NCI-H2029 (cell line): Measurements from ENCODE around the gene TOMM5.
"Not testable (repeated sequence)": the region's sequence is repeated elsewhere in the genome, so short reads cannot be mapped to it uniquely, and the experiment has no call there.

Source experiments
- DNase-seq: peaks from one replicate; lab custom pipeline; 2025; lab: John Stamatoyannopoulos, UW

TOMM5 gene

DNA sequence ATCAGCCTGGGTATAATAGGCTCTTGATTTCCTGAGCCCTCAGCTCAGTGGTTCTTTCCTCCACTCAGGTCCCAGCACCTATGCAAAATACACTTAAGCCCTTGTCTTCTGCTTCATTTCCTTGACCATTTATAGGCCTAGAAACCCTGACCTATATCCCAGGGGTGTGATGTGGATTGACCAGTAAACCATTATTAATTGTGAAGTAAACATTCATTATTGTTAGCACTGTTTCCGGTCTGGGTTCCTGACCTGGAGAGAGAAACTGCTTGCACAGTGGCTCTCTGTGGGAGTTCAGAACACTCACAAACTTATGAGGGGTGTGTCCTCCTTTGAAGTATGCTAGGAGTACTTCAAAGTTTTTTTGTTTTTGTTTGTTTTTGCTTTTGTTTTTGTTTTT is 19.6 kb upstream of the TOMM5 start:
- no peak for DNase-seq

GRCh38 chr9:37611014-37611413 is 18.6 kb upstream of the TOMM5 start:
- no peak for DNase-seq

DNA sequence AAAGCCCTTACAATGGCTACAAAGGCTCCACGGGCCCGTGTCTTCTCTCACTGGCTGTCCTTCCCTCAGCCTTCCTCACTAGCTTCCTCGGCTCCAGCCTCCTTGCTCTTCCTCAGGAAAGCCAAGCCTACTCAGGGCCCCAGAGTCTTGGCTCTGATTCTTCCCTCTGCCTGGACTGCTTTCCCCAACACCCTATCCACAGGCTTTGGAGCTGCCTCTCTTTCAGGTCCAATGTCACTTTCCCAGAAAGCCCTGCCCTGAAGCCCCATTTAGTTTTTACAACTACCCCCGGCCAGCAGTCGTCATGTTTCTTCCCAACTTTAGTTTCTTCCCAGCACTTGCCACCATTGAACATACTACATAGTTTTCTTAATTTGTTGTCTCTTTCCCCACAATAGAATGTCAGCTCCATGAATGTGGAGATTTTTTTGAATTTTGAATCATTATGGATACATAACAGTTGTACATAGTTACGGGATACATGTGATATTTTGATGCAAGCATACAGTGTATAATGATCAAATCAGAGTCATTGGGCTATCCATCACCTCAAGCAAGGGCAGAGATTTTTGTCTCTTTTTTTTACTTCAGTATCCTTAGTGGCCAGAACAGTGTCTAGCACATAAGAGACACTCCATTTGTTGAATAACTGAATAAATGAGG is 17.5 kb upstream of the TOMM5 start:
- no peak for DNase-seq

DNA sequence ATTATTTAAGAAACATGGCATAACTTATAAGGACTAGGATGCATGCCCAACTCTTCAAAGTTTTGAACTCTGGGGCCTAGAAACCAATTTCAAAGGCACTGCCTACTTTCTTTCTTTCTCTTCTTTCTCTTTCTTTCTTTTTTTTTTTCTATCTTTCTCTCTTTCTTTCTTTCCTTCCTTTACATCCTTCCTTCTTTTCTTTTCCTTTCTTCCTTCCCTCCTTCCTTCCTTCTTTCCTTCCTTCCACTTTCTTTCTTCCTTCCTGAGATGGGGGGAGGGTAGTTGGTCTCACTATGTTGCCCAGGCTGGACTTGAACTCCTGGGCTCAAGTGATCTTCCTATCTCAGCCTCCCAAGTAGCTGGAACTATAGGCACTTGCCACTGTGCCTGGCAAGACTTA is 15.9 kb upstream of the TOMM5 start:
- no peak for DNase-seq

DNA sequence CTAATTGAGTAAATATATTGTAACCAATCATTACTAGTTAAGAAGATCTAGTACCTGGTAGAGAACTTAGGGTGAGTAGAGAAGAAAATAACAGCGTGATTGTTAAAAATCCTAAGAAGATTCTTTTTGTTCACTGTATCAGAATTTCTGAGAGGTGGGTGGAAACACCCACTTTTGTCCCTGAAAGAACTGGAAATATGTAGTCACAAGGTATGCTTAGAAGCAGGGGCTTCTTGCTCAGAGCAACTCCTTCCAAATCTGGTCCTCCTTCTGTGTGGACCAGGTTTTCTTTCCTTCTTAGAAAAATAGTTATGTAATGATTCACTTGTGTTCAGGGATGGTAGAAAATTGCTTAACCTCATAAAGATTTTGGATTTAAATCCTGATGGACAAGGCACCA is 11.9 kb upstream of the TOMM5 start:
- DNase-seq: no peak

GRCh38 chr9:37602817-37603216 is 10.4 kb upstream of the TOMM5 start:
- peak; percentile 93 for DNase-seq

DNA sequence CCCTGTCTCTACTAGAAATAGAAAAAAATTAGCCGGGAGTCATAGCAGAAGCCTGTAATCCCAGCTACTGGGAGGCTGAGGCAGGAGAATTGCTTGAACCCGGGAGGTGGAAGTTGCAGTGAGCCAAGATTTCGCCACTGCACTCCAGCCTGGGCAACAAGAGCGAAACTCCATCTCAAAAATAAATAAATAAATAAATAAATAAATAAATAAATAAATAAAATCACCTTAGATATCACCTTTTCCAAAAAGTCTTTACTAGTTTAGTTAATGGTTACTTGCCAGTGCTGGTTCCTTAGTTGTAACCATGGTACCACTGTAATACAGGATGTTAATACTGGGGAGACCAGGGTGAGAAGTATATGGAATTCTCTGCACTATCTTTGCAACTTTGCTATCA is 9.7 kb upstream of the TOMM5 start:
- DNase-seq: not testable (repeated sequence)

DNA sequence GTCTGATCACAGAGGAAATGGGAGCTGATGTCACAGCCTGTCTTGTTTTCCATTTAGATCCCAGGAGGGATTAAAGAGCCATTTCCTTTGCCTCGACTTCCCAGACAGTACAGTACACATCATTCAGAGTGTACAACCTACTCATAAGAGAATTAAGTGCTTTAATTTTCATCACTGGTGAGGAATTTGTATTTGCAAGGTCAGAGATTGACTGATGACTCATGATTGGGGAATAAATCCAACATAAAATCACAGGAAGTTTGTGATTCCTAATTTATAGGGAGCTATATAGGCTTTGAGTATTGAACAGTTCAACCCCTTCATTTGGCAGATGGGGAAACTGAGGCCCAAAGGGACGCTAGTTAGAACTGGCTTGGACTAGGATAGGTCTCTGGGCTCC is 4.1 kb upstream of the TOMM5 start:
- DNase-seq: no peak

- DNase-seq: no peak
Observed at GRCh38 chr9:37593883-37594448, 1.6 kb upstream of the TOMM5 start.

DNA sequence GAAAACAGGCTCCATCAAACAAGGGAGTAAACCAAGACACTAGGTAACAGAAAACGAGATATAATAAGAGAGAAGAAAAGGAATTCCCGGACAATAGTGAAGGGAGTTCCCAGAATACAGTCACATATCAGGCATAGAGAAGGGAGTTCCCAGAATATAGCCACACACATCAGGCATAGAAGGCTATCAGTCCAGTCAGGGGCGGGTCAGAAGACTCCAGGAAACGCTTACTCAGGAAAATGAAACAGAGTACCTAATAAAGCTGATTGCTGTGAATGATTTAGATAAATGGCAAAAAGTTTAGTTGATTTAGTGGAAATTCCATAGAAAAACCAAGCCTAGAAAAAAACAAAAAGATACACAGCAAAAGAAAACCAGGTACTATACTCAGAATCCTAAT is 4.9 kb downstream of the TOMM5 start:
- no peak for DNase-seq

GRCh38 chr9:37583522-37584121 is 8.8 kb downstream of the TOMM5 start:
- DNase-seq: no peak

GRCh38 chr9:37582548-37583157 is 9.7 kb downstream of the TOMM5 start:
- peak; percentile 27 for DNase-seq

DNA sequence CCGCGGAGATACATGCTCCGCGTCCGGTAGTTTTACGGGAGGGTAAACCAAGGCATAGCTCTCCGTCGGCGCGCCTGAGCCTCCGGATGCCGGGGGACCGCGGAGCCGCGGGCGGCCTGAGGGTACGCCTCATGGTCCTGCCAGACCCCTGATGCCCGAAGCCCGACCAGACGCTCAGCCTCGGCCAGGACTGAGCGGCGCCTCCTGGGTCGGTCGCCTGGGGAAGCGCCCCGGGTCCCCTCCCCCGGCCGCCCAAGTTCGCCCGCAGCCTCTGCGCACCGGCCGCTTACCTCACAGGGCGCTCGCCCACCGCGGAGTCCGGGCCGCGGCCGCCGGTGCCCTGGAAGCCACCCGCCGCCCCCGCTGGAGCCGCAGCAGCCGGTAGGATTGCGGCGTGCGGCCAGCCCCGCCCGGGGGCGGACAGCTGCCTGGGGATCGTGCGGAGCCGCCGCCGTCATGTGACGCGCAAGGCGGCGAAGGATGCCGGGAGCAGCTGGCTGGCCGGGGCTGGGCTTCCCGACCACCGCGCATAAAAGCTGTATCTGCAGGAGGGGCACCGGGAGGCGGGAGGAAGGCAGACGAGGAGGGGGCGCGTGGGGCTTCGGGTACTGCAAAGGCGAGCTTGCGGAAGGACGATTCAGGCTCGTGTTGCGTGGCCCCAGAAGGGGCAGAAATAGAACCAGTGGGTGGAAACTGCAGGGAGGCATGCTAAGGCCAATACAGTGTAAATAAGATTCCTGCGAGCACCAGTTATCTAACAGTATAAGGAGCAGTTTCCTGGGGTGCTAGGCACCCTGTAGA is 16.3 kb downstream of the TOMM5 start, which contains the start of gene FBXO10:
TSS of gene FBXO10 (minus strand) at position 460 of the 801 bp plus-strand sequence. CDS start 34,612 bp downstream, outside the sequence.
- peak; percentile 55 for DNase-seq

- DNase-seq: no peak
Observed at GRCh38 chr9:37575511-37575914, 16.9 kb downstream of the TOMM5 start.

GRCh38 chr9:37575001-37575400 is 17.4 kb downstream of the TOMM5 start:
- DNase-seq: no peak

DNA sequence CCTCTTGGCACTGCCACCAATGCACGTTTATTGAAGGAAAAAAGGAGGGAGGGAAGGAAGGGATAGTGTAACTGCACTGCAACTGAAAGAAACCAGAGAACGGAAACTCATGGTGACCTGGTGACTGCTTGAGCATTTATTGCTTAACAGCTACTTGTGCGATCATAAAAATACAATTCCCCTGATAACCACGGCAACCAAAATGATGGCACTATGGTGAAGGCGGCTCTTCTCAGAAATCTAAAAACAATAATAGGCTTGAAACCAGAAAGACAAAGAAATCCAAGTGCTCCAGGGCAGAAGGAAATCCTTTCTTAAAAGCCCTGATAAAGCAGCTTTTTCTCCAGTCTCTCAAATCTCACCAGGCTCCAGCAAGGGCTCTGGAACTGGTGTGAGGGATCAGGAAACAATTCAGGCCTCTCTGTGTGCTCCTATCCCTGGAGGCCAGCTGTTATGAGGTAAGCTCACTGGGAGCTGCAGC is 18.1 kb downstream of the TOMM5 start:
- no peak for DNase-seq

DNA sequence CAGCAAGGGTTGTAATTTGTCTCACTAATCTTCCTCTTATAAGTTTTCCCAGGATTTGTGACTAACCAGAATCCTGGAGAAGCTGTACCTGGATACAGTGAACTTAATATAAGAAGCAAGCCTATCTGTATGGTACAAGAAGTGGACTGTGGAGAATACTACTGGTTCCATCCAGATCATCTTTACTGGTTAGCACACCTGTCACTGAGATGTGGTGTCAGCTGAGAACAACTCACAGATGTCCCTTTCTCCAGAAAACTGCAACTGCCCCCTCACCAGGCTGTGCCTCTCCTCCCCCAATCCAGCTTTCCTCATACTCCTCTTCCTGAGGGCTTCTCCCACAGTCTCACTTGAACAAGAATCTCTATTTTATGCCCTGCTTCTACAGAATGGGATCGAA is 21.1 kb downstream of the TOMM5 start:
- DNase-seq: no peak

- no peak for DNase-seq
Observed at GRCh38 chr9:37566716-37567115, 25.7 kb downstream of the TOMM5 start.

- DNase-seq: no peak
Observed at GRCh38 chr9:37565661-37566618, 26.5 kb downstream of the TOMM5 start.

DNA sequence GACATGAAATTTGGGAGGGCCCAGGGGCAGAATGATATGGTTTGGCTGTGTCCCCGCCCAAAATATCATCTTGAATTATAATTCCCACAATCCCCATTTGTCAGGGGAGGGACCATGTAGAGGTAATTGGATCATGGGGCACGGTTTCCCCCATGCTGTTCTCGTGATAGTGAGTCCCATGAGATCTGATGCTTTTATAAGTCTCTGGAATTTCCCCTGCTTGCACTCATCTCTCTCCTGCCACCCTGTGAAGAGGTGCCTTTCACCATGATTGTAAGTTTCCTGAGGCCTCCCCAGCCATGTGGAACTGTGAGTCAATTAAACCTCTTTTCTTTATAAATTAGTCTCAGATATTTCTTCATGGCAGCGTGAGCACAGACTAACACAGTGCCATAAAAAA is 27.5 kb downstream of the TOMM5 start:
- DNase-seq: no peak
